OCI-LY3 (cell line): ENCODE data around the gene BCL7A.

Source experiments
- H2AFZ ChIP-seq: fragments of 200-600, 300-600 bp; shearing (Covaris generic); 2 replicates; pipeline ENCODE4 v1.6.0; 2014; ENCODE audit warnings: antibody characterized with exemption, low read depth, low read length
- H3K27ac ChIP-seq: fragments of 200-600, 300-600 bp; sonication (generic); 2 replicates; pipeline ENCODE4 v1.5.1; 2014; ENCODE audit warnings: mild to moderate bottlenecking, low read length, moderate library complexity, mixed read lengths
- H3K27me3 ChIP-seq: fragments of 200-600, 300-600 bp; sonication (generic); 2 replicates; pipeline ENCODE4 v1.6.1; 2014; ENCODE audit warnings: low read depth, low read length, mixed read lengths
- H3K36me3 ChIP-seq: fragments of 200-600, 300-600 bp; sonication (generic); replicated peaks from 2 replicates; pipeline ENCODE3; 2014; ENCODE audit warnings: low read depth, low read length, mixed read lengths
- H3K4me1 ChIP-seq: fragments of 300-600, 200-600 bp; sonication (generic); 2 replicates; pipeline ENCODE4 v1.6.1; 2014; ENCODE audit warnings: low read length, mixed read lengths
- H3K4me2 ChIP-seq: fragments of 200-600, 300-600 bp; sonication (generic); 2 replicates; pipeline ENCODE4 v1.6.1; 2014; ENCODE audit warnings: low read length, mixed read lengths
- H3K4me3 ChIP-seq: fragments of 300-600, 200-600 bp; sonication (generic); 2 replicates; pipeline ENCODE4 v1.5.1; 2014; ENCODE audit warnings: antibody characterized with exemption, mild to moderate bottlenecking, low read length, moderate library complexity
- H3K79me2 ChIP-seq: fragments of 300-600, 200-600 bp; shearing (Covaris generic); 2 replicates; pipeline ENCODE4 v1.6.1; 2014; ENCODE audit warnings: mild to moderate bottlenecking, low read length, mixed read lengths
- H3K9ac ChIP-seq: fragments of 300-600, 200-600 bp; shearing (Covaris generic); 2 replicates; pipeline ENCODE4 v1.6.0; 2014; ENCODE audit warnings: mild to moderate bottlenecking, low read length, moderate library complexity
- H3K9me3 ChIP-seq: fragments of 200-600, 300-600 bp; shearing (Covaris generic); 2 replicates; pipeline ENCODE4 v1.6.1; 2014; ENCODE audit warnings: low read length, mixed read lengths; ENCODE audit not compliant: insufficient read depth
- H4K20me1 ChIP-seq: fragments of 200-600, 300-600 bp; sonication (generic); 2 replicates; pipeline ENCODE4 v1.6.1; 2016; ENCODE audit warnings: low read length, mixed read lengths; ENCODE audit not compliant: insufficient read depth
- CTCF ChIP-seq: fragments of 200-600, 300-600 bp; sonication (generic); IDR thresholded peaks from 2 replicates; pipeline ENCODE4 v1.5.1; 2014; ENCODE audit warnings: antibody characterized with exemption, low read length, low read depth
- EZH2phosphoT487 ChIP-seq: fragments of 200-600 bp; shearing (Covaris generic); IDR thresholded peaks from 2 replicates; pipeline ENCODE4 v1.6.1; 2018; ENCODE audit warnings: antibody characterized with exemption, mixed run types, low read depth

BCL7A gene

GRCh38 chr12:121996050-121996944, 25.4 kb upstream of the BCL7A start:
- Histone ChIP-seq H3K4me1 (peaks cover 37% of the 10 kb centered on the region), H2AFZ (peak overlapping the region; percentile 9; the same call in 1 of the 2 replicates), H4K20me1 (no peaks in the 10 kb centered on the region), H3K9ac (0 out of 2 replicates have a peak overlapping the region, but pooled peaks have one; percentile 9), H3K36me3 (peaks cover 2% of the 10 kb centered on the region), H3K27ac (no peak overlapping the region), H3K9me3 (no peaks in the 10 kb centered on the region; the same call in 1 of the 2 replicates), H3K79me2 (no peaks in the 10 kb centered on the region), H3K27me3 (no peaks in the 10 kb centered on the region), H3K4me3 (peak overlapping the region; percentile 32), H3K4me2 (peak overlapping the region; percentile 58)
- TF ChIP-seq CTCF, result no peak
- no peak for TF ChIP-seq EZH2phosphoT487

- H3K79me2 ChIP-seq, result no peaks in the 10 kb centered on the region
- peak overlapping the region; percentile 58 for H3K4me2 ChIP-seq
- 0 out of 2 replicates have a peak overlapping the region, but pooled peaks have one; percentile 9 for H3K9ac ChIP-seq
- H3K4me1 ChIP-seq, result peaks cover 29% of the 10 kb centered on the region
- no peaks in the 10 kb centered on the region for H3K27me3 ChIP-seq
- H3K36me3 ChIP-seq, result peaks cover 2% of the 10 kb centered on the region
- H3K4me3 ChIP-seq, result peak overlapping the region; percentile 32
- TF ChIP-seq EZH2phosphoT487 (no peak), CTCF (no peak)
- no peak overlapping the region for H3K27ac ChIP-seq
- no peaks in the 10 kb centered on the region for H4K20me1 ChIP-seq
- 0 out of 2 replicates have a peak overlapping the region, but pooled peaks have one; percentile 9 for H2AFZ ChIP-seq
- no peaks in the 10 kb centered on the region; the same call in 1 of the 2 replicates for H3K9me3 ChIP-seq
These were observed 24.6 kb upstream of the BCL7A start for GRCh38 chr12:121996945-121997612.

GRCh38 chr12:122001466-122002209, 20.0 kb upstream of the BCL7A start:
- Histone ChIP-seq H3K4me1 (peaks cover 46% of the 10 kb centered on the region), H3K27me3 (peaks cover 21% of the 10 kb centered on the region), H3K36me3 (peaks cover 2% of the 10 kb centered on the region), H3K4me3 (no peak overlapping the region), H3K4me2 (no peak overlapping the region), H4K20me1 (no peaks in the 10 kb centered on the region), H3K9ac (no peak overlapping the region), H3K9me3 (peaks cover 8% of the 10 kb centered on the region; the same call in 1 of the 2 replicates), H2AFZ (no peak overlapping the region), H3K27ac (no peak overlapping the region), H3K79me2 (no peaks in the 10 kb centered on the region)
- TF ChIP-seq EZH2phosphoT487 (no peak), CTCF (no peak)
